Measurements from ENCODE around the gene LTBP3. TPM values are rescaled to one million over a fixed set of nuclear protein-coding genes. Genes with fewer than 3 reads are reported as not detected.
A peak's percentile ranks its signal among the peaks of the same experiment; 100 is the strongest.

The LTBP3 gene
- total RNA-seq, 2 donors from 2014 or later: 85.6 to 96.2 TPM

DNA sequence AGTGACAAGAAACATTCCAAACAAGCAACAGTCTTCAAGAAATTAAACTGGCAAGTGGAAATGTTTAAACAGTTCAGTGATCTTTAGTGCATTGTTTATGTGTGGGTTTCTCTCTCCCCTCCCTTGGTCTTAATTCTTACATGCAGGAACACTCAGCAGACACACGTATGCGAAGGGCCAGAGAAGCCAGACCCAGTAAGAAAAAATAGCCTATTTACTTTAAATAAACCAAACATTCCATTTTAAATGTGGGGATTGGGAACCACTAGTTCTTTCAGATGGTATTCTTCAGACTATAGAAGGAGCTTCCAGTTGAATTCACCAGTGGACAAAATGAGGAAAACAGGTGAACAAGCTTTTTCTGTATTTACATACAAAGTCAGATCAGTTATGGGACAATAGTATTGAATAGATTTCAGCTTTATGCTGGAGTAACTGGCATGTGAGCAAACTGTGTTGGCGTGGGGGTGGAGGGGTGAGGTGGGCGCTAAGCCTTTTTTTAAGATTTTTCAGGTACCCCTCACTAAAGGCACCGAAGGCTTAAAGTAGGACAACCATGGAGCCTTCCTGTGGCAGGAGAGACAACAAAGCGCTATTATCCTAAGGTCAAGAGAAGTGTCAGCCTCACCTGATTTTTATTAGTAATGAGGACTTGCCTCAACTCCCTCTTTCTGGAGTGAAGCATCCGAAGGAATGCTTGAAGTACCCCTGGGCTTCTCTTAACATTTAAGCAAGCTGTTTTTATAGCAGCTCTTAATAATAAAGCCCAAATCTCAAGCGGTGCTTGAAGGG lies 53.3 kb downstream of the LTBP3 start:
- no peak for DNase-seq
- intact Hi-C loops (cut with DNase I): loop anchor here in 1 of 2 donors (2.0 to 5.0 kb wide), 2 partner anchors 78 to 88 kb away; no protein-coding TSS in a partner anchor
- ATAC-seq: no peak

GRCh38 chr11:65503949-65504673 lies 54.0 kb downstream of the LTBP3 start:
- DNase-seq (no peak), ATAC-seq (no peak)
- intact Hi-C loops (cut with DNase I): loop anchor here in 1 of 2 donors (2.0 kb wide), 1 partner anchor 77 kb away; no protein-coding TSS in a partner anchor

DNA sequence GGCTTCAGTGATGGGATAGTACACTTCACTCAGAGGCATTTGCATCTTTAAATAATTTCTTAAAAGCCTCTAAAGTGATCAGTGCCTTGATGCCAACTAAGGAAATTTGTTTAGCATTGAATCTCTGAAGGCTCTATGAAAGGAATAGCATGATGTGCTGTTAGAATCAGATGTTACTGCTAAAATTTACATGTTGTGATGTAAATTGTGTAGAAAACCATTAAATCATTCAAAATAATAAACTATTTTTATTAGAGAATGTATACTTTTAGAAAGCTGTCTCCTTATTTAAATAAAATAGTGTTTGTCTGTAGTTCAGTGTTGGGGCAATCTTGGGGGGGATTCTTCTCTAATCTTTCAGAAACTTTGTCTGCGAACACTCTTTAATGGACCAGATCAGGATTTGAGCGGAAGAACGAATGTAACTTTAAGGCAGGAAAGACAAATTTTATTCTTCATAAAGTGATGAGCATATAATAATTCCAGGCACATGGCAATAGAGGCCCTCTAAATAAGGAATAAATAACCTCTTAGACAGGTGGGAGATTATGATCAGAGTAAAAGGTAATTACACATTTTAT lies 54.7 kb downstream of the LTBP3 start:
- DNase-seq: no peak
- no peak for ATAC-seq
- intact Hi-C loops (cut with DNase I): no loop called here

DNA sequence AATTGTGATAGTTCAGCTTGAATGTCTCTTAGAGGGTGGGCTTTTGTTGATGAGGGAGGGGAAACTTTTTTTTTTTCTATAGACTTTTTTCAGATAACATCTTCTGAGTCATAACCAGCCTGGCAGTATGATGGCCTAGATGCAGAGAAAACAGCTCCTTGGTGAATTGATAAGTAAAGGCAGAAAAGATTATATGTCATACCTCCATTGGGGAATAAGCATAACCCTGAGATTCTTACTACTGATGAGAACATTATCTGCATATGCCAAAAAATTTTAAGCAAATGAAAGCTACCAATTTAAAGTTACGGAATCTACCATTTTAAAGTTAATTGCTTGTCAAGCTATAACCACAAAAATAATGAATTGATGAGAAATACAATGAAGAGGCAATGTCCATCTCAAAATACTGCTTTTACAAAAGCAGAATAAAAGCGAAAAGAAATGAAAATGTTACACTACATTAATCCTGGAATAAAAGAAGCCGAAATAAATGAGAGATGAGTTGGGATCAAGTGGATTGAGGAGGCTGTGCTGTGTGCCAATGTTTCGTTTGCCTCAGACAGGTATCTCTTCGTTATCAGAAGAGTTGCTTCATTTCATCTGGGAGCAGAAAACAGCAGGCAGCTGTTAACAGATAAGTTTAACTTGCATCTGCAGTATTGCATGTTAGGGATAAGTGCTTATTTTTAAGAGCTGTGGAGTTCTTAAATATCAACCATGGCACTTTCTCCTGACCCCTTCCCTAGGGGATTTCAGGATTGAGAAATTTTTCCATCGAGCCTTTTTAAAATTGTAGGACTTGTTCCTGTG lies 55.4 kb downstream of the LTBP3 start:
- intact Hi-C loops (cut with DNase I): no loop called here
- ATAC-seq (no peak), DNase-seq (no peak)

- no peak for ATAC-seq
- intact Hi-C loops (cut with DNase I): no loop called here
- no peak for DNase-seq
Observed at GRCh38 chr11:65502274-65502554, 55.9 kb downstream of the LTBP3 start.

GRCh38 chr11:65501472-65502273 lies 56.5 kb downstream of the LTBP3 start:
- DNase-seq (no peak), ATAC-seq (no peak)
- intact Hi-C loops (cut with DNase I): no loop called here

- intact Hi-C loops (cut with DNase I): no loop called here
- DNase-seq: no peak
- ATAC-seq: no peak
Observed at GRCh38 chr11:65501186-65501471, 57.0 kb downstream of the LTBP3 start.

GRCh38 chr11:65500387-65501185 lies 57.6 kb downstream of the LTBP3 start:
- DNase-seq (no peak), ATAC-seq (no peak)
- intact Hi-C loops (cut with DNase I): no loop called here

- intact Hi-C loops (cut with DNase I): no loop called here
- ATAC-seq (no peak), DNase-seq (no peak)
Observed at GRCh38 chr11:65499713-65500386, 58.3 kb downstream of the LTBP3 start.

DNA sequence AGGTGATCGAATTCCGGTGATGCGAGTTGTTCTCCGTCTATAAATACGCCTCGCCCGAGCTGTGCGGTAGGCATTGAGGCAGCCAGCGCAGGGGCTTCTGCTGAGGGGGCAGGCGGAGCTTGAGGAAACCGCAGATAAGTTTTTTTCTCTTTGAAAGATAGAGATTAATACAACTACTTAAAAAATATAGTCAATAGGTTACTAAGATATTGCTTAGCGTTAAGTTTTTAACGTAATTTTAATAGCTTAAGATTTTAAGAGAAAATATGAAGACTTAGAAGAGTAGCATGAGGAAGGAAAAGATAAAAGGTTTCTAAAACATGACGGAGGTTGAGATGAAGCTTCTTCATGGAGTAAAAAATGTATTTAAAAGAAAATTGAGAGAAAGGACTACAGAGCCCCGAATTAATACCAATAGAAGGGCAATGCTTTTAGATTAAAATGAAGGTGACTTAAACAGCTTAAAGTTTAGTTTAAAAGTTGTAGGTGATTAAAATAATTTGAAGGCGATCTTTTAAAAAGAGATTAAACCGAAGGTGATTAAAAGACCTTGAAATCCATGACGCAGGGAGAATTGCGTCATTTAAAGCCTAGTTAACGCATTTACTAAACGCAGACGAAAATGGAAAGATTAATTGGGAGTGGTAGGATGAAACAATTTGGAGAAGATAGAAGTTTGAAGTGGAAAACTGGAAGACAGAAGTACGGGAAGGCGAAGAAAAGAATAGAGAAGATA lies 59.0 kb downstream of the LTBP3 start, which contains the start of gene MALAT1:
Gene MALAT1, plus strand, starts transcription at position 69 of the 736 bp plus-strand sequence.
- peak; percentile 19 to 23 for ATAC-seq

DNA sequence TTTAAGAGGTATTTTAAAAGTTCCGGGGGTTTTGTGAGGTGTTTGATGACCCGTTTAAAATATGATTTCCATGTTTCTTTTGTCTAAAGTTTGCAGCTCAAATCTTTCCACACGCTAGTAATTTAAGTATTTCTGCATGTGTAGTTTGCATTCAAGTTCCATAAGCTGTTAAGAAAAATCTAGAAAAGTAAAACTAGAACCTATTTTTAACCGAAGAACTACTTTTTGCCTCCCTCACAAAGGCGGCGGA lies 59.5 kb downstream of the LTBP3 start:
- intact Hi-C loops (cut with DNase I): no loop called here
- ATAC-seq: no peak
- DNase-seq: no peak

More for the DNA sequence above, 59.0 kb downstream of the LTBP3 start, which contains the start of gene MALAT1:
- intact Hi-C loops (cut with DNase I): no loop called here
- DNase-seq: peak; percentile 92

- DNase-seq: peak; percentile 51
- ATAC-seq: peak; percentile 7 to 19
- intact Hi-C loops (cut with DNase I): no loop called here
Observed at GRCh38 chr11:65498042-65498726, 60.0 kb downstream of the LTBP3 start.

DNA sequence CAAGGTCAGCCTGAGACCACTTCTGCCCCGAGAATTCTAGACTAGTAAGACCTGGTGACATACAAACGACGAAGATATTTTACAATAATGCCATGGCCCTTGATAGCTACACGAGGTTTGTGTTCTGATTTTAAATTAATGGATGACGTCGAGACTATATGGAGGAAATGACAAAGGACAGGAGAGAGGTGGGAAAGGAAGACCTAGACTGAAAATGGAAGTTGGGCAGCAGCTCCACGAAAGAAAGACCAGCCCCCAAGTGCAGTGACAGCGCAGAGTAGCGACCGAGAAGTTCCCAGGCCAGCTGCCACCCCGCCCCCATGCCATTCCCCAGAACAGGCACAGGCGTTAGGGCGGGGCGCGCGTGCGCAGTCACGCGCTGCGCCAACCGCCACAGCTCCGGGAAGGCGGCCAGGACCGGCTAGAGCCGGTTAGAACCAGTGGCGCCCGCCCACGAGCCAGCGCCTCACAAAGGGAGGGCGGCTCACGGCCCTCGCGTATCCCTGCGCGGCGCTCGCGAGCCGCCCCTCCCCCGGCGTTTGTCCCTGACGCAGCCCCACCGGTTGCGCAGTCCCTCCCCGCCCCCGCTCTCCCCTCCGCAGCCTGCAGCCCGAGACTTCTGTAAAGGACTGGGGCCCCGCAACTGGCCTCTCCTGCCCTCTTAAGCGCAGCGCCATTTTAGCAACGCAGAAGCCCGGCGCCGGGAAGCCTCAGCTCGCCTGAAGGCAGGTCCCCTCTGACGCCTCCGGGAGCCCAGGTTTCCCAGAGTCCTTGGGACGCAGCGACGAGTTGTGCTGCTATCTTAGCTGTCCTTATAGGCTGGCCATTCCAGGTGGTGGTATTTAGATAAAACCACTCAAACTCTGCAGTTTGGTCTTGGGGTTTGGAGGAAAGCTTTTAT lies 60.8 kb downstream of the LTBP3 start:
- DNase-seq (peak; percentile 99), ATAC-seq (peak; percentile 86 to 87)
- intact Hi-C loops (cut with DNase I): loop anchor here in 1 of 2 donors (1.0 to 2.0 kb wide), 2 partner anchors 25 to 75 kb away; partner anchors contain the start of gene NEAT1

- ATAC-seq (no peak), DNase-seq (peak; percentile 22)
- intact Hi-C loops (cut with DNase I): loop anchor here in 1 of 2 donors (1.0 to 2.0 kb wide), 2 partner anchors 24 to 74 kb away; partner anchors contain the start of gene NEAT1
Observed at GRCh38 chr11:65496304-65497140, 61.6 kb downstream of the LTBP3 start.
